Left ventricle myocardium inferior (tissue), 1 donor: ENCODE results near the gene NELFB. TPM values are rescaled to one million over a fixed set of nuclear protein-coding genes. Genes with fewer than 3 reads are reported as not detected.

Source experiments
- DNase-seq: peaks from one replicate; pipeline ENCODE4 v3.0.0-alpha.2; 2020
- H3K27ac ChIP-seq: fragments of 200-600 bp; replicated peaks from 2 replicates; pipeline ENCODE4 v1.8.0; 2021
- H3K27me3 ChIP-seq: fragments of 200-600 bp; 2 replicates; pipeline ENCODE4 v1.8.0; 2021; ENCODE audit warnings: low read depth
- H3K36me3 ChIP-seq: fragments of 200-600 bp; 2 replicates; pipeline ENCODE4 v1.8.0; 2021
- H3K4me1 ChIP-seq: fragments of 200-600 bp; 2 replicates; pipeline ENCODE4 v1.8.0; 2021
- H3K4me3 ChIP-seq: fragments of 200-600 bp; 2 replicates; pipeline ENCODE4 v1.8.0; 2021; ENCODE audit warnings: mild to moderate bottlenecking, moderate library complexity
- H3K9me3 ChIP-seq: fragments of 200-600 bp; replicated peaks from 2 replicates; pipeline ENCODE4 v1.8.0; 2021
- intact Hi-C: fragments of 100-400 bp; cut with micrococcal nuclease; formaldehyde crosslinking; loops from one replicate; pipeline ENCODE4 v1.11.0; 2022
- total RNA-seq: library from RNA; stranded (reverse); fragmentation: NEBNext Ultra II Directional; extraction: Animal tissue kit (Norgen Biotek cat#: 25700); gene quantifications from one replicate; pipeline ENCODE4 v1.2.1, GENCODE V29; 2021
- TF ChIP-seq, protein P1 (sequence below): fragments of 200-600 bp; IDR thresholded peaks from 2 replicates; pipeline ENCODE4 v1.8.0; 2021; ENCODE audit warnings: antibody characterized with exemption, mild to moderate bottlenecking, borderline replicate concordance
- donor health status: DM: no; HTN: yes; CAD: no; lungs with severe emphysema.

Gene NELFB
- total RNA-seq, 1 donor from 2014 or later = 35.2 TPM

DNA sequence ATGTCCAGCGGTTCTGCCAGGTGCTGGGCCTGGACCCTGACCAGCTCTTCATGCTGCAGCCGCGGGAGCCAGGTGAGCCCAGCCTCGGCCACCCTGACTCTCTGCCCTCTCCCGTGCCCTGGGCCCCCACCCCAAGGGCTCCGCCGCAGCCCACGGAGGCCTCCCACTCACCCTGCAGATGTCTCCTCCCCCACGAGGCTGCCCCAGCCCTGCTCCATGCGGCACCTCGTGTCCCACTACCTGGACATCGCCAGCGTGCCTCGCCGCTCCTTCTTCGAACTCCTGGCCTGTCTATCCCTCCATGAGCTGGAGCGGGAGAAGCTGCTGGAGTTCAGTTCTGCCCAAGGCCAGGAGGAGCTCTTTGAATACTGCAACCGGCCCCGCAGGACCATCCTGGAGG, 40.5 kb upstream of the NELFB start:
- H3K36me3 ChIP-seq = peaks cover 15% of the 10 kb centered on the region
- no peak for DNase-seq
- intact Hi-C loops = no loop called here
- H3K9me3 ChIP-seq = no peaks in the 10 kb centered on the region
- H3K27ac ChIP-seq = no peak overlapping the region
- no peak overlapping the region for H3K4me3 ChIP-seq
- no peaks in the 10 kb centered on the region for H3K27me3 ChIP-seq
- TF ChIP-seq, protein P1, sequence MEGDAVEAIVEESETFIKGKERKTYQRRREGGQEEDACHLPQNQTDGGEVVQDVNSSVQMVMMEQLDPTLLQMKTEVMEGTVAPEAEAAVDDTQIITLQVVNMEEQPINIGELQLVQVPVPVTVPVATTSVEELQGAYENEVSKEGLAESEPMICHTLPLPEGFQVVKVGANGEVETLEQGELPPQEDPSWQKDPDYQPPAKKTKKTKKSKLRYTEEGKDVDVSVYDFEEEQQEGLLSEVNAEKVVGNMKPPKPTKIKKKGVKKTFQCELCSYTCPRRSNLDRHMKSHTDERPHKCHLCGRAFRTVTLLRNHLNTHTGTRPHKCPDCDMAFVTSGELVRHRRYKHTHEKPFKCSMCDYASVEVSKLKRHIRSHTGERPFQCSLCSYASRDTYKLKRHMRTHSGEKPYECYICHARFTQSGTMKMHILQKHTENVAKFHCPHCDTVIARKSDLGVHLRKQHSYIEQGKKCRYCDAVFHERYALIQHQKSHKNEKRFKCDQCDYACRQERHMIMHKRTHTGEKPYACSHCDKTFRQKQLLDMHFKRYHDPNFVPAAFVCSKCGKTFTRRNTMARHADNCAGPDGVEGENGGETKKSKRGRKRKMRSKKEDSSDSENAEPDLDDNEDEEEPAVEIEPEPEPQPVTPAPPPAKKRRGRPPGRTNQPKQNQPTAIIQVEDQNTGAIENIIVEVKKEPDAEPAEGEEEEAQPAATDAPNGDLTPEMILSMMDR = no peak
- H3K4me1 ChIP-seq = peaks cover 28% of the 10 kb centered on the region

DNA sequence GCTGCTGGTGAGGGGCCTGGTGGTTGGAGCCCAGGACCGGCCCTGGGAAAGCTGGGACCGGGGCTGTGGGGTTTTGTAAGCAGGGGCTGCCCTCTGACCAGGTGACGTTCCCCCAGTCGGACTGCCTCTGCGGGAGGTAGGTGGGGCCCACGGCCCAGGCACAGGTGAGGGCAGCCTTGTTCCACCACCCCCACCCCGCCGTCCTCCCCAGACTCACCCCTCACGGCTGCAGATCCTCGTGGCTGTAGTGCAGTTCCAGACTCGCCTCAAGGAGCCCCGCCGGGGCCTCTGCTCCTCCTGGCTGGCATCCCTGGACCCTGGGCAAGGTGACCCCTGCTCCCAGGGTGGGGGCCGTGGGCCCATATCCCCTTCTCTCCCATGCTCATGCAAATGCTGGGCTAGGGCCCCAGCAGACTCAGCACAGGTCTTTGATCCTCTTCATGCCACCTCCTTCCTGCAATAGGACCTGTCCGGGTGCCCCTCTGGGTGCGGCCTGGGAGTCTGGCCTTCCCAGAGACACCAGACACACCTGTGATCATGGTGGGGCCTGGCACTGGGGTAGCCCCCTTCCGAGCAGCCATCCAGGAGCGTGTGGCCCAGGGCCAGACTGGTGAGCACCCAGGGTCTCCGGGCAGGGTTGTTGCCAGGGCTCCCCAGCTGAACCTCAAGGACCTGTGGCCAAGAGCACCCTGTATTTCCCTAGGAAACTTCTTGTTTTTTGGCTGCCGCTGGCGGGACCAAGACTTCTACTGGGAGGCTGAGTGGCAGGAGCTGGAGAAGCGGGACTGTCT, 39.7 kb upstream of the NELFB start:
- DNase-seq = no peak
- H3K4me1 ChIP-seq = peaks cover 29% of the 10 kb centered on the region
- no peaks in the 10 kb centered on the region for H3K27me3 ChIP-seq
- TF ChIP-seq, protein P1 = no peak
- intact Hi-C loops = no loop called here
- peaks cover 15% of the 10 kb centered on the region for H3K36me3 ChIP-seq
- H3K4me3 ChIP-seq = no peak overlapping the region
- H3K9me3 ChIP-seq = no peaks in the 10 kb centered on the region
- H3K27ac ChIP-seq = no peak overlapping the region

DNA sequence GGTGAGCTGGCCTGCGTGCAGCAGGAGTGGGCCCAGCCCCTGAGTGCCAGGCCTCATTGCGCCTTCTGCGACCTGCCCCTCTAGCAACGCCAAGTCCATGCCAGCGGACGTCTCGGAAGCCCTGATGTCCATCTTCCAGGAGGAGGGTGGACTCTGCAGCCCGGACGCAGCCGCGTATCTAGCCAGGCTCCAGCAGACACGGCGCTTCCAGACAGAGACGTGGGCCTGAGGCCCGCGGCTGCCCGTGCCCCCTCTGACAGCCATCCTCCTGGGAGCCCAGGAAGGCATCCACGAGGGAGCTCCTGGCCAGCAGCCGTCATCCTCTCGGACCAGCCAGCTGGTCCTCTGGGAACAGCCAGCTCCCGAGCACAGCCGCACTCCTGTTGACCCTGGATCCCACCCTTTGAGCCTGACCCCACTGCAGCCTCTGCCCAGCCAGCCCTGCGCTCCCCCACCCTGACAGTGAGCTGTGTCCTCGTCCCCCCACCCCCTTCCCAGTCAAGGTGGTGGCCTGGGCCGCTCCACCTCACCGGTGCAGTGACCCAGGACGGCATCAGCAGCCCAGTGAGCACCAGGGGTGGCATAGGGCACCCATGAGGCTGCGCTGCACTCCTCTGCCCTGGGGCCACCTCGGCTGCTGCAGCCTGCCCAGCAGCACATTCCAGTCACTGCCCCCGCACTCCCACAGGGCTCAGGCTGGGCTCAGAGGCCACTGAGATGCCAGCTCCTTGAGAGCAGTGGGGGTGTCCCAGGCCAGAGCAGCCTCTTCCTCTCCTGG, 38.8 kb upstream of the NELFB start:
- intact Hi-C loops = no loop called here
- H3K4me3 ChIP-seq = no peak overlapping the region
- no peaks in the 10 kb centered on the region for H3K9me3 ChIP-seq
- H3K36me3 ChIP-seq = peaks cover 15% of the 10 kb centered on the region
- TF ChIP-seq, protein P1 = no peak
- H3K27me3 ChIP-seq = no peaks in the 10 kb centered on the region
- H3K4me1 ChIP-seq = peaks cover 37% of the 10 kb centered on the region
- DNase-seq = no peak
- H3K27ac ChIP-seq = no peak overlapping the region

DNA sequence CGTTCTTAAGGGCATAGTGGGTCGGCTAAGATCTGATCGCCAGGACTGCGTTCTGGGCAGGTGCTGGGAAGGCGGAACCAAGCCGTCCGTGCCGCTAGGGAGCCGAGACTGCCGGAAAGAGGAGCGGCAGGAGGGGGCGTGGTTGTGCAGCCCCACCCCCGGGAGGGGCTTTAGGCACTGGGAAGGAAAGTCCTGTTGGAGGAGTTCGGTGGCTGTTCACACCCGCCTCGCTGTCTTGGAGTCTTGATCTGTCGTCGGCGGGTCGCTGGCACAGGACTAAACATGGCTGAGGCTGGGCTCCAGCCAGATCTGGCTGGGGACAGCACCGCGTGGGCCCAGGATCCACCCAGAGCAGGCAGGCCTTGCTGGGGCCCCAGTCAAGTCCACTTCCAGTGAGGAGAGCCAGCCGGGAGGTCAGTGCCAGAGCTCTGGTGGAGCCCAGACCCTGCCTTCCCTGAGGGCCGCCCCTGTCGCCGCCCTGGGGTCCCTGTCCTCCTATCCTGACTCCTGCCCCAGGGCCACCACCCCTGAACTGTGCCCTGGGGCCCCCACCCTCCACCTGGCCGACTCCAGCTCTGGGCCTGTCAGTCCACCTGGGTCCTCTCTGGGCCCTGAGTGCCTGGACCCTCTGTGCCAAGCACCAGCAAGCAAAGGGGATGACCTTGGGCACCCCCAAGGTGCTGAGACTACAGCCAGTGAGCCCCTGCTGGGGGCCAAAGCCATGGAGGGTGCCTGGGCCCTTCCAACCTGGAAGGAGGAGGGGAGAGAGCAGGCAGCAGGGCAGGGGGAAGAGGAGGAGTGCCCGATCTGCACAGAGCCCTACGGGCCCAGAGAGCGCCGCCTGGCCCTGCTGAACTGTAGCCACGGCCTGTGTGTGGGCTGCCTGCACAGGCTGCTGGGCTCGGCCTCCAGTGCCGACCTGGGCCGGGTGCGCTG, 37.6 kb upstream of the NELFB start:
- Histone ChIP-seq H3K27ac (peak overlapping the region; percentile 66), H3K27me3 (no peaks in the 10 kb centered on the region), H3K4me3 (peak overlapping the region; percentile 59), H3K36me3 (peaks cover 15% of the 10 kb centered on the region), H3K4me1 (peaks cover 45% of the 10 kb centered on the region), H3K9me3 (no peaks in the 10 kb centered on the region)
- TF ChIP-seq, protein P1 = no peak
- intact Hi-C loops = no loop called here
- peak; percentile 75 for DNase-seq

DNA sequence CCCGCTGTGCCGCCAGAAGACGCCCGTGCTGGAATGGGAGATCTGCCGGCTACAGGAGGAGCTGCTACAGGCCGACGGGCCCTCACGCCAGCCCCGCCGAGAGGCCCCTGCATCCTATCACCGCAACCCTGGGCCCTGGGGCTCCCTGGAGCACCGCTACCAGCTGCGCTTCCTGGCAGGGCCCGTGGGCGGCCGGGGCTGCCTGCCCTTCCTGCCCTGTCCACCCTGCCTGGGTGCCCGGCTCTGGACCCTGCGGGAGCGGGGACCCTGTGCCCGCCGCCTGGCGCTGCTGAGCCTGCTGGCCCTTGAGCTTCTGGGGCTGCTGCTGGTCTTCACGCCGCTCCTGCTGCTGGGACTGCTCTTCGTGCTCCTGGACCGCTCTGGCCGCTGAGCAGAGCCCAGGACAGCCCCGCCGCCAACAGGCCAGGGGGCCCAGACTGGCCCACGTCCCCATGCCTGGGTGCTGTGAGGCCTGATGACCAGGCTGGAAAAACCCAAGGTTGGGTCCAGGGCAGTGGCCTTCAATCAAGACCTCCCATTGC, 36.8 kb upstream of the NELFB start:
- Histone ChIP-seq H3K4me1 (peaks cover 52% of the 10 kb centered on the region), H3K36me3 (peaks cover 15% of the 10 kb centered on the region), H3K9me3 (no peaks in the 10 kb centered on the region), H3K27me3 (no peaks in the 10 kb centered on the region), H3K4me3 (peak overlapping the region; percentile 59), H3K27ac (peak overlapping the region; percentile 66)
- intact Hi-C loops = no loop called here
- no peak for DNase-seq
- TF ChIP-seq, protein P1 = no peak
